HUES48 (cell line): ENCODE data around the gene BEGAIN.

Experiments
- H3K27ac ChIP-seq: one replicate; pipeline ENCODE4 v1.7.0; 2013; ENCODE audit warnings: low read depth, low read length, inconsistent platforms
- H3K27me3 ChIP-seq: 2 replicates; pipeline ENCODE4 v1.6.1; 2013; ENCODE audit warnings: mild to moderate bottlenecking, low read length; ENCODE audit not compliant: control insufficient read depth, insufficient read depth
- H3K36me3 ChIP-seq: 2 replicates; pipeline ENCODE4 v1.6.1; 2013; ENCODE audit warnings: low read length; ENCODE audit not compliant: control insufficient read depth, insufficient read depth
- H3K4me1 ChIP-seq: 2 replicates; pipeline ENCODE4 v1.6.1; 2013; ENCODE audit warnings: mild to moderate bottlenecking, low read length; ENCODE audit not compliant: control insufficient read depth, insufficient read depth
- H3K4me3 ChIP-seq: 2 replicates; pipeline ENCODE4 v1.5.1; 2013; ENCODE audit warnings: mild to moderate bottlenecking, low read depth, low read length
- H3K9ac ChIP-seq: 2 replicates; pipeline ENCODE4 v1.6.1; 2013; ENCODE audit warnings: mild to moderate bottlenecking, low read depth, low read length, moderate library complexity
- H3K9me3 ChIP-seq: 2 replicates; pipeline ENCODE4 v1.6.1; 2013; ENCODE audit warnings: low read length; ENCODE audit not compliant: control insufficient read depth, insufficient read depth

BEGAIN gene

GRCh38 chr14:100532154-100532861 lies 54.9 kb downstream of the BEGAIN start:
- Histone ChIP-seq H3K4me1 (no peaks in the 10 kb centered on the region), H3K27ac (no peak overlapping the region), H3K9ac (no peak overlapping the region), H3K4me3 (no peak overlapping the region), H3K27me3 (no peaks in the 10 kb centered on the region), H3K9me3 (no peaks in the 10 kb centered on the region), H3K36me3 (no peaks in the 10 kb centered on the region)

DNA sequence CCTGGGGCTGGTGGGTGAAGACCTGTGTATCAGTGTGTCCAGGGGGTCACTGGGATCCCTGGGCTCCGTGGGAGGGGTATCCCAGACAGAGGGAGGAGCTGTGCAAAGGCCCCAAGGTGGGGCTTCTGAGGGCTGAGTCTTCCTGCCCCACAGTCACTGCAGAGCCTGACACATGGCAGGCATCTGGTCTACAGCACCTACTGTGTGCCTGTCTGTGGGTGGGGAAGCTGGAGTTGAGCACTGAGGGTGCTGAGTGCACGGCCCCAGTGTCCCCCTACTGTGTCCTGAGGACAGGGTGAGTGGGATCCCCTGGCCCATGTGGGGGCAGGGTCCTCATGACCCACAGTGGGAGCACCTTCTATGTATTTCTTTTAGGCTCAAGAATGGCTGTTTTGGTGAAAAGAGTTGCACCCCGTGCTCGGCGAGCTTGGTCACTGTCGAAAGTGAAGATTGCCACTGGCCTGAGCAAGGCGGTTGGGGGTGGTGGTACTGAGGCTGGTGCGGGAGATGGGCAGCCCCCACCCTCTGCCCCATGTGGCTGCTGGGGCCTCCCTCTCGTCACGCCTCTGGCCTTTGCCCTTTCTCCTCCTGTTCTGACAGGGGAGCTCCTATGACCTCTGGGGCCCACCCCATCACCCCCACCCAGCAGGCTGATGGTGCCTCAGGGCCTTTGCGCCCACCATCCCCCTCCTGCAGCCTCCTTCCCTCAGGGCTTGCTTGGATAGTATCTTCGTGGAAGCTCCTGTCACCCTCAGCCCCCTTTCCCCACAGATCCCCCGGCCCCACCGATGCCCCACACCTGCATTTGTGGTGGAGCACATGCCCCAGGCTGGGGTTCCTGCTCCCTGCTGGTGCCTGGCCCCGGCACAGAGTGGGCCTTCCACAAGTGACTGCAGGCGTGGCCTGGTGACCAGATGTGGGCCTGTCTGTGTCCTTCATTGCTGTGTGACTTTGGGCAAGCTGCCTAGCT lies 55.8 kb downstream of the BEGAIN start:
- Histone ChIP-seq H3K4me1 (no peaks in the 10 kb centered on the region), H3K9me3 (no peaks in the 10 kb centered on the region), H3K27ac (no peak overlapping the region), H3K36me3 (no peaks in the 10 kb centered on the region), H3K9ac (no peak overlapping the region), H3K27me3 (no peaks in the 10 kb centered on the region), H3K4me3 (no peak overlapping the region)

DNA sequence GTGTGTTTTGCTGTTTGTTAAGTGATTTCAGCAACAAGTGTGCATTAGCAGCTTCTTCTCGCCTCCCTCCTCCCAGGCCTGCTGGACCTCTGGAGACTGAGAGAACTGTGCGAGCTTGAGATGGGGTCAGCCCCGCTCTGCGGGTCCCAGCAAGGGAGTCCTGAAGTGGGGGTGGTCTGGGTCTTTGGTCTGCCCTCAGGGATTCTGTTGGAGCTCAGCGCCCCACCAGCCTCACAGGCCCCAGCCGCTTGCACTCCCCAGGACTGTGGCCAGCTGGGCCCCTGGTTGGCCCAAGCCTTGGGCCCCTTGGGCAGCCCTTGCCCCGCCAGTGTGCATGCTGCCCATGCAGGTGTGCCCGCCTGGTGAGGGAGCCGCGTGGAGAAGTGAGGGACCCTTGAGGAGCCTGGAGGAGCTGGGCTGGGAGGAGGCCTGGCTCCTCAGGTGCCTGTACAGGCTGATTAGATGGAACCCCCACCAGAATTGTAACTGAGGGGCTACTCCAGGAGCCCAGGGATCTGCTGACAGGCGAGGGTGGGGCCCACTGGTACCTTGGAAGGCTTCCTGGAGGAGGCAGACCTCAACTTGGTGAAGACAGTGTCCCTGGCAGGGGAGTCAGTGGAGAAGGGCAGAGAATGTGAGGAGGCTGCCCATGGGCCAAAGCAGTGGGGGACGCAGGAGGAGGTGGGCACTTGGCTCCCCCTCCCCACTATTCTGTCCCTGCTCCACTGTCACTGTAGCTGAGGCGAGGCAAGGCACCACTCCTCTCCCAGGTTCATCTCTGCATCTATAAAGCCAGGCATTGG lies 56.7 kb downstream of the BEGAIN start:
- H3K9me3 ChIP-seq, result no peaks in the 10 kb centered on the region
- H3K9ac ChIP-seq, result no peak overlapping the region
- no peak overlapping the region for H3K27ac ChIP-seq
- no peaks in the 10 kb centered on the region for H3K36me3 ChIP-seq
- H3K4me1 ChIP-seq, result no peaks in the 10 kb centered on the region
- no peaks in the 10 kb centered on the region for H3K27me3 ChIP-seq
- no peak overlapping the region for H3K4me3 ChIP-seq

- H3K36me3 ChIP-seq, result no peaks in the 10 kb centered on the region
- no peak overlapping the region for H3K9ac ChIP-seq
- no peaks in the 10 kb centered on the region for H3K27me3 ChIP-seq
- H3K4me3 ChIP-seq, result no peak overlapping the region
- no peaks in the 10 kb centered on the region for H3K9me3 ChIP-seq
- H3K4me1 ChIP-seq, result no peaks in the 10 kb centered on the region
- no peak overlapping the region for H3K27ac ChIP-seq
Observed at GRCh38 chr14:100529561-100530031, 57.6 kb downstream of the BEGAIN start.

- H3K9ac ChIP-seq, result no peak overlapping the region
- H3K27me3 ChIP-seq, result no peaks in the 10 kb centered on the region
- no peak overlapping the region for H3K4me3 ChIP-seq
- H3K9me3 ChIP-seq, result no peaks in the 10 kb centered on the region
- H3K36me3 ChIP-seq, result no peaks in the 10 kb centered on the region
- H3K4me1 ChIP-seq, result no peaks in the 10 kb centered on the region
- H3K27ac ChIP-seq, result no peak overlapping the region
Observed at GRCh38 chr14:100528962-100529560, 58.2 kb downstream of the BEGAIN start.

DNA sequence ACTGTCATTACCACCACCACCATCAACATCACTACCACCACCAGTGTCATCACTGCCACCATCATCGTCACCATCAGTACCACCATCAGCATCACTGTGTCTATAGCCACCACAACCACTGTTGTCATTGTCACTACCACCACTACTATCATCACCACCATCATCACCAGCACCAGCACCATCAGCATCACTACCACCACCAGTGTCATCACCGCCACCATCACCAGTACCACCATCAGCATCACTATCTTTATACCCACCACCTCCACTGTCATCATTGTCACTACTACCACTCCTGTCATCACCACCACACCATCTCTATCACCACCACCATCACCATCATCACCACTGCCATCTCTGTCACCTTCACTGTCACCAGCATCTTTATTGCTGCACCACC lies 60.6 kb downstream of the BEGAIN start:
- Histone ChIP-seq H3K4me3 (no peak overlapping the region), H3K27ac (no peak overlapping the region), H3K36me3 (no peaks in the 10 kb centered on the region), H3K9me3 (no peaks in the 10 kb centered on the region), H3K27me3 (no peaks in the 10 kb centered on the region), H3K9ac (no peak overlapping the region), H3K4me1 (no peaks in the 10 kb centered on the region)

DNA sequence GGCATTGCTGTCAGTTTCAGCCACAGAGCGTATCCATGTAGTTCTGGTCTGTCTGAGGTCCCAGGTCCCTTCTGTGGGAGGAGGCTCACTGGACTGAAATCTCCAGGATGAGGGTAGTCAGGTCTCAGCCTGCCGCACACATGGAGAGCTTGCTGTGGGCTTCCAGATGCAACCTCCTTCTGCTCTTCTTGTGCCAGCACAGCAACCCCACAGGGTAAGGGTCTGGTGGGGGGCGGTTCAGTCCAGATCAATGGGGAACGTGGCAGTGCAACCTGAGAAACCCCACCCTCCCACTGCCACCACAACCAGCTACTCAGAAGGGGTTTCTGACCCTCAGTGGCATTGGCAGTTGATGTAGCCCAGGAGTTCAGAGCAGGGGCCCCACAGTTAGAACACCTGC lies 61.2 kb downstream of the BEGAIN start:
- Histone ChIP-seq H3K27me3 (no peaks in the 10 kb centered on the region), H3K4me1 (no peaks in the 10 kb centered on the region), H3K27ac (no peak overlapping the region), H3K36me3 (no peaks in the 10 kb centered on the region), H3K9ac (no peak overlapping the region), H3K9me3 (no peaks in the 10 kb centered on the region), H3K4me3 (no peak overlapping the region)

GRCh38 chr14:100525615-100526014 lies 61.6 kb downstream of the BEGAIN start:
- Histone ChIP-seq H3K4me3 (no peak overlapping the region), H3K4me1 (no peaks in the 10 kb centered on the region), H3K9ac (no peak overlapping the region), H3K9me3 (no peaks in the 10 kb centered on the region), H3K27ac (no peak overlapping the region), H3K27me3 (no peaks in the 10 kb centered on the region), H3K36me3 (no peaks in the 10 kb centered on the region)

GRCh38 chr14:100524933-100525243 lies 62.3 kb downstream of the BEGAIN start:
- Histone ChIP-seq H3K9me3 (no peaks in the 10 kb centered on the region), H3K36me3 (no peaks in the 10 kb centered on the region), H3K27ac (no peak overlapping the region), H3K4me3 (no peak overlapping the region), H3K9ac (no peak overlapping the region), H3K4me1 (no peaks in the 10 kb centered on the region), H3K27me3 (no peaks in the 10 kb centered on the region)

DNA sequence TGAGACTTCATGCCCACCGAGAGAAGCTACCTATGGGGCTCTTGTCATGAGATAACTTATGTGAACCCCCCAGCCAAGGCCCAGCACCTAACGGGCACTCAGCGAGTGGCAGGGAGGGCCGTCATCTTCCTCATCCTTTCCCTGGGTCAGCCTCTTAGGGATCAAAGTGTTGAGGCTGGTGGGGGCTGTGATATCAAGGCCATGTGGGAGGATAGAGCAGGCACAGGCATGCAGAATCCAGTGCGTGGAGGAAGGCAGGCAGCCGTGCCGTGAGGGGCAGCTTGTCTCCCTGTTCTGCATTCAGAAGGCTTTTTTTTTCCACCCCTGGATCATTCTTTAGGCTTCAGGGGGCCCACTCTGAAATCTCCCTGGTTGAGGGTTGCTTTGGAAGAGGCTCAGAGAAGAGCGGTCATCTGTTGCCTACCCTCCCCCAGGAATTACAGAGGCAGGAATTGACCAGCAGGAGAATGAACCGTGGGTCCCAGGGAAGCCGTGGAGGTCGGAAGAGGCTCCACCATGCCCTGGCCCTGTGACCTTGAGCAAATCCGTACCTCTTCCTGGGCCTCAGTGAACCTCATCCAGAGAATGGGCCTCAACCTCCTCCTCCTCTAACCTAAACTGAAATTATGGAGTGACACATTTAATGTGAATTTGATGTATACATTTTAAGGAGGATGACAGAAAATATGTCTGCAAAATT lies 62.8 kb downstream of the BEGAIN start:
- H3K27ac ChIP-seq, result no peak overlapping the region
- no peaks in the 10 kb centered on the region for H3K27me3 ChIP-seq
- H3K4me3 ChIP-seq, result no peak overlapping the region
- H3K36me3 ChIP-seq, result no peaks in the 10 kb centered on the region
- no peaks in the 10 kb centered on the region for H3K4me1 ChIP-seq
- no peaks in the 10 kb centered on the region for H3K9me3 ChIP-seq
- no peak overlapping the region for H3K9ac ChIP-seq
